Smooth muscle cell (in vitro differentiated cells): ENCODE data around the gene USP28. TPM values are rescaled to one million over a fixed set of nuclear protein-coding genes. Genes with fewer than 3 reads are reported as not detected.
A peak's percentile ranks its signal among the peaks of the same experiment; 100 is the strongest.
"Not testable (repeated sequence)": the region's sequence is repeated elsewhere in the genome, so short reads cannot be mapped to it uniquely, and the experiment has no call there.

Source experiments
- DNase-seq: peaks from one replicate; lab custom pipeline; 2025; ENCODE audit not compliant: unreplicated experiment; lab: John Stamatoyannopoulos, UW
- H2AFZ ChIP-seq: fragments of 200-600 bp; sonication (generic); 2 replicates; pipeline ENCODE4 v1.6.0; 2016; ENCODE audit warnings: antibody characterized with exemption, low read depth, mild to moderate bottlenecking
- H3F3A ChIP-seq: fragments of 200-600 bp; sonication (generic); 2 replicates; pipeline ENCODE4 v1.6.0; 2017; ENCODE audit warnings: antibody characterized with exemption, low read depth
- H3K27ac ChIP-seq: fragments of 200-600 bp; sonication (generic); 2 replicates; pipeline ENCODE4 v1.5.1; 2016; ENCODE audit warnings: low read depth, mild to moderate bottlenecking
- H3K27me3 ChIP-seq: fragments of 200-600 bp; sonication (generic); 2 replicates; pipeline ENCODE4 v1.6.1; 2016; ENCODE audit warnings: low read depth, mild to moderate bottlenecking
- H3K36me3 ChIP-seq: fragments of 200-600 bp; sonication (generic); 2 replicates; pipeline ENCODE4 v1.5.1; 2016; ENCODE audit warnings: low read depth
- H3K4me1 ChIP-seq: fragments of 200-600 bp; sonication (generic); 2 replicates; pipeline ENCODE4 v1.5.1; 2016; ENCODE audit warnings: low read depth
- H3K4me2 ChIP-seq: fragments of 200-600 bp; sonication (generic); 2 replicates; pipeline ENCODE4 v1.6.0; 2016; ENCODE audit warnings: mild to moderate bottlenecking
- H3K4me3 ChIP-seq: fragments of 200-600 bp; sonication (generic); 2 replicates; pipeline ENCODE4 v1.5.1; 2016; ENCODE audit warnings: mild to moderate bottlenecking
- H3K79me2 ChIP-seq: fragments of 200-600 bp; sonication (generic); 2 replicates; pipeline ENCODE4 v1.6.0; 2016; ENCODE audit warnings: low read depth, mild to moderate bottlenecking
- H3K9ac ChIP-seq: fragments of 200-600 bp; sonication (generic); 2 replicates; pipeline ENCODE4 v1.6.0; 2016; ENCODE audit warnings: low read depth
- H3K9me3 ChIP-seq: fragments of 200-600 bp; sonication (generic); replicated peaks from 2 replicates; pipeline ENCODE4 v1.5.1; 2016; ENCODE audit warnings: low read depth
- H4K20me1 ChIP-seq: fragments of 200-600 bp; sonication (generic); 2 replicates; pipeline ENCODE4 v1.6.0; 2016; ENCODE audit warnings: low read depth
- CTCF ChIP-seq: fragments of 200-600 bp; sonication (generic); IDR thresholded peaks from 2 replicates; pipeline ENCODE4 v1.5.1; 2017; ENCODE audit warnings: borderline replicate concordance, mild to moderate bottlenecking, antibody characterized with exemption; ENCODE audit not compliant: insufficient read depth, poor library complexity, severe bottlenecking
- WGBS: methylation state at CpG from one replicate; pipeline ENCODE4 v1.1.7; 2016; ENCODE audit warnings: low lambda C conversion rate; 5-methylcytosine and 5-hydroxymethylcytosine counted together
- polyA plus RNA-seq: library from polyadenylated mRNA; unstranded; fragments of >200 nt; fragmentation: Nextera tagmentation; extraction: Ambion mirVana; gene quantifications from 2 replicates; pipeline ENCODE4 v1.2.1, GENCODE V29; 2016
- total RNA-seq: library from RNA; depleted of rRNA; stranded (reverse); fragments of >200 nt; gene quantifications from 2 replicates; pipeline ENCODE4 v1.2.3, GENCODE V29; 2014

USP28 gene, protein sequence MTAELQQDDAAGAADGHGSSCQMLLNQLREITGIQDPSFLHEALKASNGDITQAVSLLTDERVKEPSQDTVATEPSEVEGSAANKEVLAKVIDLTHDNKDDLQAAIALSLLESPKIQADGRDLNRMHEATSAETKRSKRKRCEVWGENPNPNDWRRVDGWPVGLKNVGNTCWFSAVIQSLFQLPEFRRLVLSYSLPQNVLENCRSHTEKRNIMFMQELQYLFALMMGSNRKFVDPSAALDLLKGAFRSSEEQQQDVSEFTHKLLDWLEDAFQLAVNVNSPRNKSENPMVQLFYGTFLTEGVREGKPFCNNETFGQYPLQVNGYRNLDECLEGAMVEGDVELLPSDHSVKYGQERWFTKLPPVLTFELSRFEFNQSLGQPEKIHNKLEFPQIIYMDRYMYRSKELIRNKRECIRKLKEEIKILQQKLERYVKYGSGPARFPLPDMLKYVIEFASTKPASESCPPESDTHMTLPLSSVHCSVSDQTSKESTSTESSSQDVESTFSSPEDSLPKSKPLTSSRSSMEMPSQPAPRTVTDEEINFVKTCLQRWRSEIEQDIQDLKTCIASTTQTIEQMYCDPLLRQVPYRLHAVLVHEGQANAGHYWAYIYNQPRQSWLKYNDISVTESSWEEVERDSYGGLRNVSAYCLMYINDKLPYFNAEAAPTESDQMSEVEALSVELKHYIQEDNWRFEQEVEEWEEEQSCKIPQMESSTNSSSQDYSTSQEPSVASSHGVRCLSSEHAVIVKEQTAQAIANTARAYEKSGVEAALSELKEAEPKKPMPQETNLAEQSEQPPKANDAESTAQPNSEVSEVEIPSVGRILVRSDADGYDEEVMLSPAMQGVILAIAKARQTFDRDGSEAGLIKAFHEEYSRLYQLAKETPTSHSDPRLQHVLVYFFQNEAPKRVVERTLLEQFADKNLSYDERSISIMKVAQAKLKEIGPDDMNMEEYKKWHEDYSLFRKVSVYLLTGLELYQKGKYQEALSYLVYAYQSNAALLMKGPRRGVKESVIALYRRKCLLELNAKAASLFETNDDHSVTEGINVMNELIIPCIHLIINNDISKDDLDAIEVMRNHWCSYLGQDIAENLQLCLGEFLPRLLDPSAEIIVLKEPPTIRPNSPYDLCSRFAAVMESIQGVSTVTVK
- total RNA-seq (50.5 and 57.5 TPM in 2 replicates), polyA plus RNA-seq (15.9 and 18.6 TPM in 2 replicates)

GRCh38 chr11:113875234-113876073 lies at the start of gene USP28:
USP28 (minus strand) TSS chr11:113875572; CDS start chr11:113875501, 71 bp downstream.
- no peaks in the 10 kb centered on the region for H3K27me3 ChIP-seq
- WGBS, result 1% methylated on average over 35 of the region's 95 CpGs
- H3K79me2 ChIP-seq, result no peaks in the 10 kb centered on the region
- H2AFZ ChIP-seq, result peak within 1 kb of the TSS; percentile 99
- peak within 1 kb of the TSS; percentile 87 for H3K27ac ChIP-seq
- H3K36me3 ChIP-seq, result no peaks in the 10 kb centered on the region
- peak within 1 kb of the TSS; percentile 62 for H3K4me3 ChIP-seq
- H3K4me2 ChIP-seq, result peak within 1 kb of the TSS; percentile 95
- DNase-seq, result peak; percentile 87
- H3F3A ChIP-seq, result peaks cover 13% of the 10 kb centered on the region
- no peaks in the 10 kb centered on the region for H3K9me3 ChIP-seq
- H3K4me1 ChIP-seq, result peaks cover 35% of the 10 kb centered on the region
- H3K9ac ChIP-seq, result peak within 1 kb of the TSS; percentile 74
- TF ChIP-seq CTCF, result no peak
- H4K20me1 ChIP-seq, result peaks cover 32% of the 10 kb centered on the region

GRCh38 chr11:113923572-113923971 lies 48.2 kb upstream of the USP28 start:
- no peak overlapping the region for H3K4me3 ChIP-seq
- H3K9me3 ChIP-seq, result no peaks in the 10 kb centered on the region
- no peaks in the 10 kb centered on the region for H3K79me2 ChIP-seq
- H4K20me1 ChIP-seq, result no peaks in the 10 kb centered on the region
- no peak overlapping the region for H3K9ac ChIP-seq
- TF ChIP-seq CTCF, result no peak
- WGBS, result 93% methylated on average over 2 of the region's 2 CpGs
- H3K27ac ChIP-seq, result no peak overlapping the region
- no peak for DNase-seq
- H2AFZ ChIP-seq, result no peak overlapping the region
- H3K36me3 ChIP-seq, result no peaks in the 10 kb centered on the region
- H3K27me3 ChIP-seq, result peaks cover 9% of the 10 kb centered on the region
- no peaks in the 10 kb centered on the region for H3F3A ChIP-seq
- H3K4me2 ChIP-seq, result no peak overlapping the region
- no peaks in the 10 kb centered on the region for H3K4me1 ChIP-seq

GRCh38 chr11:113911491-113911890 lies 36.1 kb upstream of the USP28 start:
- not testable (repeated sequence) for H2AFZ ChIP-seq, H4K20me1 ChIP-seq, H3K4me3 ChIP-seq, H3K4me1 ChIP-seq, H3K9me3 ChIP-seq, H3K4me2 ChIP-seq, DNase-seq, H3K9ac ChIP-seq, H3F3A ChIP-seq, H3K27ac ChIP-seq, H3K79me2 ChIP-seq, H3K36me3 ChIP-seq
- H3K27me3 ChIP-seq, result peaks cover 18% of the 10 kb centered on the region
- WGBS, result 93% methylated on average over 9 of the region's 9 CpGs
